Measurements from ENCODE around the gene NUP214.

Gene NUP214

DNA sequence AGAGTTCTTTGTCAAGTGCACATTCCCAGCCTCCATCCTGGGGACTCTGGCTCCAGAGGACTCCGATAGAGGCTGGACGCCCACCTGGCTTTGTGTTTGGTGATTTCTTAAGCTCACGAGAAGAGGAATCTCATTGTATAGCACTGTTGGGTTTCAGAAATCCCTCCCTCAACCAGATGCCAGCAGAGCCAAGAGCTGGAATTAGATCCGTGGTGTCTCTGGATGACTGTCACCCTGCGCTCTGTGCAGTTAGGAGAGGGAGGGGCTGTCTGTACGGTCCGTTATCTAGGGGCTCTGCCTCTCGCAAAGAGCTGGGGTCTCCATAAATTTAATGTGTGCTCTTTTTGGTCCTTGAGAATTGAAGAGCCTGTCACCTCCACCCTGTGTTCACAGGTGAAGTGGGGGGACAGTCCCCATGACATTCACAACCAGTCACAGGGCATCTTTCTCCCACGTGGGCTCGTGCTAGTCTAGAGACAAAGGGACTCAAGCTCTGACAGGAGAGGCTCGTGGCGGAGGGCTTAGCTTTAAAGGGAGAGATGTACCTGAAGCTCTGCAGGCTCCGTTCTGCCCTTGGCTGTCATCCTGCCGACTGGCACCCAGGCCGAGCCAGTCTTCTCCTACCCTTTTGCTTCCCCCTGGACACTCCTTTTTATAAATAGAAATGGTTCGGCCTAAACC is 109.6 kb downstream of the NUP214 start:
- Histone ChIP-seq H3K27me3 (ENCODE audit: insufficient read depth, poor library complexity, severe bottlenecking) (no peaks in the 10 kb centered on the region), H3K27ac (replicated peaks) (no peak overlapping the region), H3K4me3 (replicated peaks; ENCODE audit: insufficient read depth, low read length) (no peak overlapping the region)
- TF ChIP-seq GABPA (IDR thresholded peaks at IDR 0.05; ENCODE audit: low read depth) (no peak), POLR2AphosphoS5 (IDR thresholded peaks at IDR 0.05; ENCODE audit: low read depth) (no peak), SPI1 (IDR thresholded peaks at IDR 0.05; ENCODE audit: borderline replicate concordance, low read depth) (no peak)
- TF ChIP-seq, protein P1, sequence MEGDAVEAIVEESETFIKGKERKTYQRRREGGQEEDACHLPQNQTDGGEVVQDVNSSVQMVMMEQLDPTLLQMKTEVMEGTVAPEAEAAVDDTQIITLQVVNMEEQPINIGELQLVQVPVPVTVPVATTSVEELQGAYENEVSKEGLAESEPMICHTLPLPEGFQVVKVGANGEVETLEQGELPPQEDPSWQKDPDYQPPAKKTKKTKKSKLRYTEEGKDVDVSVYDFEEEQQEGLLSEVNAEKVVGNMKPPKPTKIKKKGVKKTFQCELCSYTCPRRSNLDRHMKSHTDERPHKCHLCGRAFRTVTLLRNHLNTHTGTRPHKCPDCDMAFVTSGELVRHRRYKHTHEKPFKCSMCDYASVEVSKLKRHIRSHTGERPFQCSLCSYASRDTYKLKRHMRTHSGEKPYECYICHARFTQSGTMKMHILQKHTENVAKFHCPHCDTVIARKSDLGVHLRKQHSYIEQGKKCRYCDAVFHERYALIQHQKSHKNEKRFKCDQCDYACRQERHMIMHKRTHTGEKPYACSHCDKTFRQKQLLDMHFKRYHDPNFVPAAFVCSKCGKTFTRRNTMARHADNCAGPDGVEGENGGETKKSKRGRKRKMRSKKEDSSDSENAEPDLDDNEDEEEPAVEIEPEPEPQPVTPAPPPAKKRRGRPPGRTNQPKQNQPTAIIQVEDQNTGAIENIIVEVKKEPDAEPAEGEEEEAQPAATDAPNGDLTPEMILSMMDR (IDR thresholded peaks at IDR 0.05; ENCODE audit: insufficient read depth, low read length) = no peak
- TF ChIP-seq, protein P2, sequence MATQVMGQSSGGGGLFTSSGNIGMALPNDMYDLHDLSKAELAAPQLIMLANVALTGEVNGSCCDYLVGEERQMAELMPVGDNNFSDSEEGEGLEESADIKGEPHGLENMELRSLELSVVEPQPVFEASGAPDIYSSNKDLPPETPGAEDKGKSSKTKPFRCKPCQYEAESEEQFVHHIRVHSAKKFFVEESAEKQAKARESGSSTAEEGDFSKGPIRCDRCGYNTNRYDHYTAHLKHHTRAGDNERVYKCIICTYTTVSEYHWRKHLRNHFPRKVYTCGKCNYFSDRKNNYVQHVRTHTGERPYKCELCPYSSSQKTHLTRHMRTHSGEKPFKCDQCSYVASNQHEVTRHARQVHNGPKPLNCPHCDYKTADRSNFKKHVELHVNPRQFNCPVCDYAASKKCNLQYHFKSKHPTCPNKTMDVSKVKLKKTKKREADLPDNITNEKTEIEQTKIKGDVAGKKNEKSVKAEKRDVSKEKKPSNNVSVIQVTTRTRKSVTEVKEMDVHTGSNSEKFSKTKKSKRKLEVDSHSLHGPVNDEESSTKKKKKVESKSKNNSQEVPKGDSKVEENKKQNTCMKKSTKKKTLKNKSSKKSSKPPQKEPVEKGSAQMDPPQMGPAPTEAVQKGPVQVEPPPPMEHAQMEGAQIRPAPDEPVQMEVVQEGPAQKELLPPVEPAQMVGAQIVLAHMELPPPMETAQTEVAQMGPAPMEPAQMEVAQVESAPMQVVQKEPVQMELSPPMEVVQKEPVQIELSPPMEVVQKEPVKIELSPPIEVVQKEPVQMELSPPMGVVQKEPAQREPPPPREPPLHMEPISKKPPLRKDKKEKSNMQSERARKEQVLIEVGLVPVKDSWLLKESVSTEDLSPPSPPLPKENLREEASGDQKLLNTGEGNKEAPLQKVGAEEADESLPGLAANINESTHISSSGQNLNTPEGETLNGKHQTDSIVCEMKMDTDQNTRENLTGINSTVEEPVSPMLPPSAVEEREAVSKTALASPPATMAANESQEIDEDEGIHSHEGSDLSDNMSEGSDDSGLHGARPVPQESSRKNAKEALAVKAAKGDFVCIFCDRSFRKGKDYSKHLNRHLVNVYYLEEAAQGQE (IDR thresholded peaks at IDR 0.05; ENCODE audit: insufficient replicate concordance, low read depth) = no peak
- DNase-seq (ENCODE audit: low read depth in 1 of 2, low spot score in 1 of 2) = no peak

DNA sequence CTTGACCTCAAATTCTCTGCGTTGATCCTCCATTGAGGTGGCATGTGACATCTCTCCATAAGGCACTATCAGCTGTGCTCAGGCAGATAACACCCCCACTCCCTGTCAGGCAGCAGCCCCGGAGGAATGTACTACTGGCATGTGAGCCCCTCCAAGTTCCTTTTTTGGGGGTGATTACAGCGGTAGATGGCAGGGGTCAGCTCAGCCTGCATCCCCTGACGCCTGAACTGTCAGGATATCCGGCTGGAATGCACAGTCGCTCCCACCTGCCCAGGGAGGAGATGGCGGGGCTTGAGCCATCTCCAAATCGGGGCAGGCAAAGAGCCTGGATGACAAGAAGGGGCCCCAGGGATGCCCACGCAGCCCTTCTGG is 110.1 kb downstream of the NUP214 start:
- DNase-seq (ENCODE audit: low read depth in 1 of 2, low spot score in 1 of 2) = no peak
- Histone ChIP-seq H3K4me3 (replicated peaks; ENCODE audit: insufficient read depth, low read length) (no peak overlapping the region), H3K27me3 (ENCODE audit: insufficient read depth, poor library complexity, severe bottlenecking) (no peaks in the 10 kb centered on the region), H3K27ac (replicated peaks) (no peak overlapping the region)
- TF ChIP-seq POLR2AphosphoS5 (IDR thresholded peaks at IDR 0.05; ENCODE audit: low read depth) (peak; percentile 37; the same call in 1 of the 2 replicates), GABPA (IDR thresholded peaks at IDR 0.05; ENCODE audit: low read depth) (no peak), SPI1 (IDR thresholded peaks at IDR 0.05; ENCODE audit: borderline replicate concordance, low read depth) (no peak)
- TF ChIP-seq, protein P2 (IDR thresholded peaks at IDR 0.05; ENCODE audit: insufficient replicate concordance, low read depth) = no peak
- TF ChIP-seq, protein P1 (IDR thresholded peaks at IDR 0.05; ENCODE audit: insufficient read depth, low read length) = no peak

DNA sequence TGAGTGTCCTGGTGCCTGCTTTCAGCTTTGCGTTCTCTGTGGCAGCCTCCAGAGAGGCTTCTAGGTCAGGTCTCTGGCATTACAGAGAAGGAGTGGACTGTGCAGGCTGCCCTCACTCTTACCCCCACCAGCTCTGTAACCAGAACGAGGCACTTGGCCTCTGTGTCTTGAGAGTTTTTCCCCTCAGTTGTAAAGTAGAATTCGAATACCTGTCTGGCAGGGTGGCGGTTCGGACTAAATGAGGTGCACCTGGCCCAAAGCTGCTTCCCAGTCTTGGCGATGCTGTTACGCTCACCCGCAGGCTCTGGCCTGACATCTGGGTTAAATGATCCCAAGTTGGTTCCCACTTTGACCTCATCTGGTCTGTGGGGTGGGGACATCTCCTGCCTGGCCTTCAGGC is 110.8 kb downstream of the NUP214 start:
- TF ChIP-seq, protein P1 (IDR thresholded peaks at IDR 0.05; ENCODE audit: insufficient read depth, low read length) = no peak
- TF ChIP-seq GABPA (IDR thresholded peaks at IDR 0.05; ENCODE audit: low read depth) (no peak), POLR2AphosphoS5 (IDR thresholded peaks at IDR 0.05; ENCODE audit: low read depth) (no peak), SPI1 (IDR thresholded peaks at IDR 0.05; ENCODE audit: borderline replicate concordance, low read depth) (no peak)
- TF ChIP-seq, protein P2 (IDR thresholded peaks at IDR 0.05; ENCODE audit: insufficient replicate concordance, low read depth) = no peak
- Histone ChIP-seq H3K27ac (replicated peaks) (no peak overlapping the region), H3K4me3 (replicated peaks; ENCODE audit: insufficient read depth, low read length) (no peak overlapping the region), H3K27me3 (ENCODE audit: insufficient read depth, poor library complexity, severe bottlenecking) (no peaks in the 10 kb centered on the region)
- DNase-seq (ENCODE audit: low read depth in 1 of 2, low spot score in 1 of 2) = no peak
